HUES6 (cell line): ENCODE data around the gene DPYSL3.

Experiments used
- H3K27ac ChIP-seq: 2 replicates; pipeline ENCODE4 v1.7.0; 2013; ENCODE audit warnings: low read depth, mild to moderate bottlenecking, low read length, inconsistent platforms
- H3K27me3 ChIP-seq: 2 replicates; pipeline ENCODE4 v1.6.1; 2013; ENCODE audit warnings: low read length; ENCODE audit not compliant: control insufficient read depth, insufficient read depth
- H3K36me3 ChIP-seq: 2 replicates; pipeline ENCODE4 v1.6.1; 2013; ENCODE audit warnings: low read length; ENCODE audit not compliant: control insufficient read depth, insufficient read depth
- H3K4me1 ChIP-seq: 2 replicates; pipeline ENCODE4 v1.6.1; 2013; ENCODE audit warnings: low read length; ENCODE audit not compliant: control insufficient read depth, insufficient read depth
- H3K4me3 ChIP-seq: 2 replicates; pipeline ENCODE4 v1.5.1; 2013; ENCODE audit warnings: low read depth, low read length
- H3K9ac ChIP-seq: one replicate; pipeline ENCODE4 v1.6.1; 2013; ENCODE audit warnings: mild to moderate bottlenecking, low read length
- H3K9me3 ChIP-seq: 2 replicates; pipeline ENCODE4 v1.6.1; 2013; ENCODE audit warnings: low read depth, low read length; ENCODE audit not compliant: control insufficient read depth, insufficient read depth

The DPYSL3 gene

GRCh38 chr5:147539053-147539452 lies 29.2 kb upstream of the DPYSL3 start:
- H3K27ac ChIP-seq = no peak overlapping the region

DNA sequence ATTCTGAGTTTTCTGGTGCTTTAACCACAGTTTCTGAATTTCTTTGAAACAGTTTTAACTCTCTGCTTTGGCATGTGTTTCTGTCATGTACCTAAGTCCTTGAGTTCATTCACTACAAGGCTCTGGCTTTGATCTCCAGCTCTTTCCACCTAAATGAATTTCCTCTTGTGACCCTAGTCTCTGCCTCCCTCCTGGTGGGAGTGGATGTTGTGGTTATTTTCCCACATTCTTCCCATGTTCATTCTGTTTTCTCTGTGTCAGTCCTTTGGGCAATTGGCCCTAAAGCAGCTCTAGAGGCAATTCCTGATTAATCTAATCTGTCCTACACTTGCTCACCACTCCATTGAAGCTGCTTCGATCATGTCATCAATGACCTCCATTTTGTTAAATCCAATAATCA lies 28.4 kb upstream of the DPYSL3 start:
- no peaks in the 10 kb centered on the region for H3K27me3 ChIP-seq

More at GRCh38 chr5:147539053-147539452, 29.2 kb upstream of the DPYSL3 start:
- Histone ChIP-seq H3K27me3 (no peaks in the 10 kb centered on the region), H3K9ac (no peak overlapping the region), H3K4me3 (no peak overlapping the region), H3K36me3 (no peaks in the 10 kb centered on the region), H3K9me3 (no peaks in the 10 kb centered on the region), H3K4me1 (no peaks in the 10 kb centered on the region)

DNA sequence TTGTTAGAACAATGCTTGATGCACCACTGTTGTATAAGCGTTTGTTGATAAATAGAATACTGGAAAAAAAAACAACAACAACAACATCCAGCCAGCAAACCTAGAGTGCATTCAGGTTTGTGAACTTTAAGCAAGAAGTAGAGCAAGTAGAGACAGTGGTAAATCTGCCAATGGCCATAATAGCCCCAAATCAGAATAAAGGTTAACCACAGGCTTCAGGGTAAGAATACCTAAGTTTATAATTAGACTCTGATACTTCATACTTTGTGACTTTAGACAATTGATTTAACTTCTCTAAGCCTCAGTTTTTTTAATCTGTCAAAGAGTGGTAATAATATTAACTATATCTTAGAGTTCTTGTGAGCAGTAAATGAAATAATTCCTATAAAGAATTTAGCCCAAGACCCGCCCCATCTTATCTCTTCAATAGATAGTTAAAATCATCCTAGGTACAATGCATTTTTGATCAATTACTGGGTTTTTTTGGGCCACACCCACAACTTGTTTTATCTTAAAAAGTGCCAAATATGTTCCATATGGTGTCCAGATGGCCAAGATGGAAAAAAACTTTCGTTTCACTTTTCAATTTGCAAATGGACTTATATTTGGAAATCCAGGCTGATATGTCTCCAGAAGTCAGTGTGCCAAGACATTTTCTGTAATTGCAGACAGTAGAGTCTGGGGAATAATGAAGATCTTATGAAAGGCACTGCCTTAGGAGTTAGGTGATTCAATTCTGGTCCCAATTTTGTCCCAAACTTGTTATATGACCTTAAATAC lies 24.5 kb upstream of the DPYSL3 start:
- no peak overlapping the region for H3K9ac ChIP-seq
- H3K27ac ChIP-seq = no peak overlapping the region

More for the DNA sequence above, 28.4 kb upstream of the DPYSL3 start:
- H3K9me3 ChIP-seq = no peaks in the 10 kb centered on the region
- H3K27ac ChIP-seq = no peak overlapping the region
- no peaks in the 10 kb centered on the region for H3K36me3 ChIP-seq
- H3K4me3 ChIP-seq = no peak overlapping the region
- no peaks in the 10 kb centered on the region for H3K4me1 ChIP-seq
- H3K9ac ChIP-seq = no peak overlapping the region

GRCh38 chr5:147532156-147532555 lies 22.3 kb upstream of the DPYSL3 start:
- Histone ChIP-seq H3K27ac (no peak overlapping the region), H3K4me1 (no peaks in the 10 kb centered on the region), H3K27me3 (no peaks in the 10 kb centered on the region), H3K9me3 (no peaks in the 10 kb centered on the region), H3K36me3 (no peaks in the 10 kb centered on the region), H3K9ac (no peak overlapping the region), H3K4me3 (no peak overlapping the region)

More for the DNA sequence above, 24.5 kb upstream of the DPYSL3 start:
- no peaks in the 10 kb centered on the region for H3K9me3 ChIP-seq
- no peaks in the 10 kb centered on the region for H3K36me3 ChIP-seq
- H3K27me3 ChIP-seq = no peaks in the 10 kb centered on the region
- no peak overlapping the region for H3K4me3 ChIP-seq
- H3K4me1 ChIP-seq = no peaks in the 10 kb centered on the region

DNA sequence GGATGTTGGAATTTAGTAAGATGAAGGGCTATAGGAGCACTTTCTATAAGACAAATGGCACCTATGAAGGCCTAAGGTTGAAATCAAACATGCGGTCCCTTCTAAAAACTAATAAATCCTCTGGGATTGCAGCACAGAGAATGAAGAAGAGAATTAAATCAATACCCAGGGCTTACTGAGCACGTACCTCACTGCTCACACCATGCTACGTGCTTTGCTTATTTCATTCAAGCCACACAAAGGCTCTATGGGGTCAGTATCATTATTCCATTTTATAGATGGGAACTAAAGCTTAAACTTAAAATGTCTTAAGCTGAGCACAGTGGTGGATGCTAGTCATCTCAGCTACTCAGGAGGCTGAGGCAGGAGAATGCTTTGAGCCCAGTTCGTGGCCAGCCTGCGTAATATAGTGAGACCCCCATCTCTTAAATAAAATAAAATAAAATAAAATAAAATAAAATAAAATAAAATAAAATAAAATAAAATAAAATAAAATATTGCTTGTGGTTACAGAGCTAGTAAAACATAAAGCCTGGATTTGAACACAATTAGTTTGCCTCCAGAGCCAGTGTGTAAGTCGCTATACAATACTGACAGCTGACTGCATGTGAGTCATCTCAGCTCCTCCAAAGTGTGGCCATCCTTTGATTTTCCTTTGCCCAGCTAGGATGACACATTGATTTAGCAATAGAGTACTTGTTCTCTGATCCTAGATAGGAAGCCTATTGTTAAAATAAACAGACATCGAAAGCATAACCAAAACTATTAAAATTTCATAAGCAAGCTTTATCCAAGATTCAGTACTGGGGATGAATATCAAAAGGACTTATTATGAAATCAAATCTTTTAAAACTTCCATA lies 20.9 kb upstream of the DPYSL3 start:
- H3K9ac ChIP-seq = no peak overlapping the region
- no peak overlapping the region for H3K4me3 ChIP-seq
- H3K9me3 ChIP-seq = no peaks in the 10 kb centered on the region
- H3K4me1 ChIP-seq = no peaks in the 10 kb centered on the region
- H3K36me3 ChIP-seq = no peaks in the 10 kb centered on the region
- no peaks in the 10 kb centered on the region for H3K27me3 ChIP-seq
- no peak overlapping the region for H3K27ac ChIP-seq

DNA sequence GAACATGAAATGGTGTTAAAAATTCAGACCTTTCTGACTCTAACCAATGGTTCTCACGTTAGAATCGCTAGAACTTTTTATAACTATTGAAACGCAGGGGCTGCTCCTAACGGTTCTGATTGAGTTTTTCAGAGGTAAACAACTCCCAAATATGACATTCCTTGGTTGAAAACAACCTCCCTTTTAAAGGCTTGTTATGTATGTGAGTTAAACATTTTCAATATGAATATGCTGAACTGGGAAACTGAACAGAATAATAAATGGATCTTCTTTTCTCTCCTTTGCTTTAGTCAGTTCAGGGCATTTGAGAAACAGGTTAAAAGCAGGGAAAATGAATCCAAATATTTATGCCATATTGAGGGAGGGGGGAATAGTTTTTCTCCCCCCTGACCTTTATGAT lies 13.2 kb upstream of the DPYSL3 start:
- no peak overlapping the region for H3K27ac ChIP-seq
- H3K36me3 ChIP-seq = no peaks in the 10 kb centered on the region
- no peak overlapping the region for H3K4me3 ChIP-seq
- H3K4me1 ChIP-seq = peaks cover 6% of the 10 kb centered on the region; the same call in 1 of the 2 replicates
- H3K27me3 ChIP-seq = no peaks in the 10 kb centered on the region
- no peaks in the 10 kb centered on the region for H3K9me3 ChIP-seq
- H3K9ac ChIP-seq = no peak overlapping the region

GRCh38 chr5:147522435-147522834 lies 12.6 kb upstream of the DPYSL3 start:
- Histone ChIP-seq H3K4me3 (no peak overlapping the region), H3K27ac (no peak overlapping the region)

DNA sequence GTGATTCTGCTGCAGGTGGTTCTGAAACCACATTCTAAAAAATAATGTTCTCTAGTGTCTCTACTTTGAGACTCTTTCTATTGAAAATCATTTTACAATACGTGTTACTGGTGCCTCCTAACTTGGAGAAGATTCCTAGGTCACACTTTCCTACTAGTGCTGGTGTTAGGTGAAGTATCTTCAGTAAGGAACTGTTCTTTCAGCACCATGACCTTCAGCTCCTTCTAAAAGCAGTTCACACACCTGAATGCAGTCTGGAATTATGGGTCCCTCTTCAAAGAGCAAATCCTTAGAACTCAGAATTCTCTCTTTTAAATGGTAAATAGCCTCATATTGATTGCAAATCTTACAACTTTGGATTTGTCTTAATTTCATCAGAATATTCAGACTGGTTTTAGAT lies 10.6 kb upstream of the DPYSL3 start:
- peaks cover 6% of the 10 kb centered on the region; the same call in 1 of the 2 replicates for H3K4me1 ChIP-seq
- H3K27ac ChIP-seq = no peak overlapping the region
- H3K36me3 ChIP-seq = no peaks in the 10 kb centered on the region
- no peak overlapping the region for H3K9ac ChIP-seq
- H3K4me3 ChIP-seq = no peak overlapping the region
- H3K9me3 ChIP-seq = no peaks in the 10 kb centered on the region
- H3K27me3 ChIP-seq = no peaks in the 10 kb centered on the region

More at GRCh38 chr5:147522435-147522834, 12.6 kb upstream of the DPYSL3 start:
- Histone ChIP-seq H3K27me3 (no peaks in the 10 kb centered on the region), H3K9ac (no peak overlapping the region), H3K9me3 (no peaks in the 10 kb centered on the region), H3K4me1 (peaks cover 6% of the 10 kb centered on the region; the same call in 1 of the 2 replicates), H3K36me3 (no peaks in the 10 kb centered on the region)

GRCh38 chr5:147519380-147519779 lies 9.5 kb upstream of the DPYSL3 start:
- Histone ChIP-seq H3K4me1 (peaks cover 6% of the 10 kb centered on the region; the same call in 1 of the 2 replicates), H3K9me3 (no peaks in the 10 kb centered on the region), H3K9ac (no peak overlapping the region), H3K27ac (no peak overlapping the region), H3K27me3 (no peaks in the 10 kb centered on the region), H3K36me3 (no peaks in the 10 kb centered on the region), H3K4me3 (no peak overlapping the region)

DNA sequence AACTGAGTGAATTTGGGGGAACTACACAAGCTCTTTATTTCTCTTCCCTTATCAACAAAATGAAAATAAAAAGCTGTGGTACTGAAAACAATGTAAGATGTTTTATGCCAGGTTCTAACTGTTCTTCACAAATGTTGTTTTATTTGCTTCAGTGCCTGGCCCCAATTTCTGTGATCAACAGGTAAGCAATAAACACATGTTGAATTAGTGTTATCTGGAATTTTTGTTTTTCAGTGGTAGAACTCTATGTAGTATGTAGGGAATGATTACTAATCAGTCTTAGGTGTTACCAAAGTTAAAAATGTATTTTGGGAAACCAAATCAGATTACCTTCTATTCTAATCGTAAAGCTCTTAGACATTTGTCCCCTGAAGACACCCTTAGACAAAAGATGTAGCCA lies 7.5 kb upstream of the DPYSL3 start:
- no peaks in the 10 kb centered on the region for H3K36me3 ChIP-seq
- no peak overlapping the region for H3K4me3 ChIP-seq
- peaks cover 6% of the 10 kb centered on the region; the same call in 1 of the 2 replicates for H3K4me1 ChIP-seq
- no peak overlapping the region for H3K9ac ChIP-seq
- H3K27ac ChIP-seq = no peak overlapping the region
- no peaks in the 10 kb centered on the region for H3K27me3 ChIP-seq
- H3K9me3 ChIP-seq = no peaks in the 10 kb centered on the region

- no peaks in the 10 kb centered on the region for H3K9me3 ChIP-seq
These were observed 5.4 kb upstream of the DPYSL3 start for GRCh38 chr5:147515269-147515668.

More at GRCh38 chr5:147515269-147515668, 5.4 kb upstream of the DPYSL3 start:
- H3K27me3 ChIP-seq = peaks cover 12% of the 10 kb centered on the region
- no peaks in the 10 kb centered on the region for H3K36me3 ChIP-seq
- H3K4me1 ChIP-seq = peaks cover 9% of the 10 kb centered on the region
- H3K27ac ChIP-seq = no peak overlapping the region
- no peak overlapping the region for H3K9ac ChIP-seq
- no peak overlapping the region for H3K4me3 ChIP-seq
